ENCODE data around the gene C6orf141. TPM values are rescaled to one million over a fixed set of nuclear protein-coding genes. Genes with fewer than 3 reads are reported as not detected.
A peak's percentile ranks its signal among the peaks of the same experiment; 100 is the strongest.

Gene C6orf141
- total and polyA plus RNA-seq, 2 of the 13 experiments (the other 11 are each of a cell fraction or from before 2014, with no cell fraction given) = 0.07 TPM; not detected in 1

GRCh38 chr6:49523901-49524300 lies 26.6 kb upstream of the C6orf141 start:
- peak overlapping the region; percentile 84 for H3K27ac ChIP-seq (ENCODE audit: extremely low read length, insufficient read depth, low read length)
- intact Hi-C loops (cut with micrococcal nuclease; ENCODE audit: unreplicated experiment) = loop anchor here (1.0 to 5.0 kb wide), 4 partner anchors 17 to 238 kb away; partner anchors contain the start of genes CENPQ and MMUT
- H3K9me3 ChIP-seq (ENCODE audit: low read length) = no peaks in the 10 kb centered on the region
- no peak overlapping the region for H2AFZ ChIP-seq (ENCODE audit: low read length)
- peak overlapping the region; percentile 0; the same call in 1 of the 2 replicates for H3K9ac ChIP-seq (ENCODE audit: insufficient read depth, low read depth, low read length)
- peak; percentile 16 for DNase-seq (ENCODE audit: low spot score)
- no TSS peak for BruUV-seq (replicated peaks)
- in situ Hi-C loops (cut with HindIII; ENCODE audit: extremely low pct_ligation_motif_present, low pct_unique_long_range_greater_than_20kb) = no loop called here
- H4K20me1 ChIP-seq (ENCODE audit: insufficient read depth, low read length) = no peaks in the 10 kb centered on the region
- H3K27me3 ChIP-seq (ENCODE audit: control insufficient read depth in 1 of 2, insufficient read depth in 2 of 2, low read length in 2 of 2) = no peaks in the 10 kb centered on the region
- 18% methylated on average over 1 of the region's 1 CpG for WGBS (ENCODE audit: low lambda C conversion rate)
- no peaks in the 10 kb centered on the region for H3K79me2 ChIP-seq (ENCODE audit: insufficient read depth, low read length)
- peaks cover 73% of the 10 kb centered on the region for H3K4me1 ChIP-seq (ENCODE audit: insufficient read depth, low read length)
- ChIA-PET POLR2A (interaction anchor here (1.2 kb wide), 1 partner anchor 16 kb away, joined by 3 read pairs; no protein-coding TSS in a partner anchor), CTCF (ENCODE audit: low intra/inter-chr PET ratio, low total read pairs) (interaction anchor here (1.7 kb wide), 1 partner anchor 8 kb away, joined by 9 read pairs; no protein-coding TSS in a partner anchor)
- peak overlapping the region; percentile 69 for H3K4me2 ChIP-seq (ENCODE audit: low read depth, low read length)
- H3K36me3 ChIP-seq (replicated peaks in 1 of 2; ENCODE audit: control insufficient read depth in 1 of 2, insufficient read depth in 2 of 2, low read length in 2 of 2) = no peaks in the 10 kb centered on the region
- peak; percentile 60 for FAIRE-seq
- no peak for ATAC-seq
- H3K4me3 ChIP-seq (replicated peaks in 1 of 3; ENCODE audit: insufficient read depth in 1 of 3, low read depth in 2 of 3, low read length in 3 of 3) = peak overlapping the region in 1 of 3 experiments; percentile 0; a peak in 1 of 6 replicates
- TF ChIP-seq MLX (CRISPR knock-in tag; IDR thresholded peaks at IDR 0.05) (peak; percentile 43; the same call in 1 of the 2 replicates), ZC3H4 (CRISPR knock-in tag; IDR thresholded peaks at IDR 0.05; ENCODE audit: borderline replicate concordance) (no peak), FOXP1 (IDR thresholded peaks at IDR 0.05) (no peak), FOXP1 (CRISPR knock-in tag; IDR thresholded peaks at IDR 0.05) (peak; percentile 64; the same call in 1 of the 2 replicates), ZNF773 (CRISPR knock-in tag; IDR thresholded peaks at IDR 0.05; ENCODE audit: borderline replicate concordance) (no peak), ZNF839 (CRISPR knock-in tag; IDR thresholded peaks at IDR 0.05; ENCODE audit: borderline replicate concordance) (no peak), ZNF709 (CRISPR knock-in tag; IDR thresholded peaks at IDR 0.05) (no peak), ZNF24 (IDR thresholded peaks at IDR 0.05) (no peak), HNRNPH1 (optimal IDR thresholded peaks at IDR 0.05; ENCODE audit: low read depth, low read length) (no peak), FOXA1 (IDR thresholded peaks at IDR 0.05) (no peak), FOXA1 (CRISPR knock-in tag; IDR thresholded peaks at IDR 0.05) (no peak), HDAC2 (CRISPR knock-in tag; IDR thresholded peaks at IDR 0.05) (no peak), ZNF737 (CRISPR knock-in tag; IDR thresholded peaks at IDR 0.05; ENCODE audit: borderline replicate concordance) (no peak), ZNF720 (CRISPR knock-in tag; IDR thresholded peaks at IDR 0.05) (no peak), MXI1 (IDR thresholded peaks at IDR 0.05; ENCODE audit: borderline replicate concordance, low read depth, low read length) (no peak), ELF3 (CRISPR knock-in tag; IDR thresholded peaks at IDR 0.05) (0 out of 2 replicates have a peak, but pooled peaks have one; percentile 10), ELK4 (CRISPR knock-in tag; IDR thresholded peaks at IDR 0.05; ENCODE audit: borderline replicate concordance) (no peak), SRSF4 (IDR thresholded peaks at IDR 0.05; ENCODE audit: low read depth, low read length, poor library complexity, severe bottlenecking) (no peak), TARDBP (CRISPR knock-in tag; IDR thresholded peaks at IDR 0.05) (no peak), GATAD1 (CRISPR knock-in tag; IDR thresholded peaks at IDR 0.05) (no peak), ZNF362 (CRISPR knock-in tag; IDR thresholded peaks at IDR 0.05; ENCODE audit: borderline replicate concordance) (peak; percentile 15; the same call in 1 of the 2 replicates), EP300 (IDR thresholded peaks at IDR 0.05; ENCODE audit: low read depth in 2 of 2, low read length in 2 of 2) (peak in 1 of 2 experiments; percentile 31; a peak in 1 of 4 replicates), EP300 (CRISPR knock-in tag; IDR thresholded peaks at IDR 0.05; ENCODE audit: borderline replicate concordance) (no peak), CEBPG (CRISPR knock-in tag; IDR thresholded peaks at IDR 0.05) (peak; percentile 53)

Data from HepG2 (cell line).